HepG2 (cell line): Measurements from ENCODE around the gene TMEM217. TPM values are rescaled to one million over a fixed set of nuclear protein-coding genes. Genes with fewer than 3 reads are reported as not detected.

ENCODE experiments used
- ATF6 ChIP-seq: sonication (generic); formaldehyde crosslinking; conservative IDR thresholded peaks from 2 replicates; pipeline ENCODE4 v1.4.0; 2020; ENCODE audit warnings: missing genetic modification reagents
- BRCA1 ChIP-seq: sonication (generic); formaldehyde crosslinking; IDR thresholded peaks from 2 replicates; pipeline ENCODE4 v1.4.0; 2020; ENCODE audit warnings: missing genetic modification reagents
- CEBPG ChIP-seq: IDR thresholded peaks from 2 replicates; pipeline ENCODE4 v1.6.1; 2016
- CHD4 ChIP-seq: fragments of 200-600 bp; sonication (generic); IDR thresholded peaks from 2 replicates; pipeline ENCODE4 v1.7.0; 2017; ENCODE audit warnings: mild to moderate bottlenecking, low read length, borderline replicate concordance
- DR1 ChIP-seq: sonication (generic); formaldehyde crosslinking; IDR thresholded peaks from 2 replicates; pipeline ENCODE4 v1.8.0; 2021; ENCODE audit warnings: mild to moderate bottlenecking, missing genetic modification reagents, inconsistent platforms
- ETV6 ChIP-seq: sonication (generic); formaldehyde crosslinking; conservative IDR thresholded peaks from 2 replicates; pipeline ENCODE4 v1.4.0; 2020; ENCODE audit warnings: missing genetic modification reagents
- GPBP1L1 ChIP-seq: sonication (generic); formaldehyde crosslinking; IDR thresholded peaks from 2 replicates; pipeline ENCODE4 v1.5.0; 2020; ENCODE audit warnings: mild to moderate bottlenecking, missing genetic modification reagents
- HNF4G ChIP-seq, 2 experiments: sonication (generic) in 1 of 2; formaldehyde crosslinking in 1 of 2; IDR thresholded peaks; 2 replicates each; pipeline versions ENCODE4 v1.4.0 to v1.6.1; 2011 to 2020; ENCODE audit warnings: borderline replicate concordance in 2 of 2, low read depth in 2 of 2, mild to moderate bottlenecking in 2 of 2, low read length in 1 of 2, missing genetic modification reagents in 1 of 2, moderate library complexity in 1 of 2
- HOXD1 ChIP-seq: sonication (generic); formaldehyde crosslinking; IDR thresholded peaks from 2 replicates; pipeline ENCODE4 v1.5.0; 2020; ENCODE audit warnings: missing genetic modification reagents
- KLF9 ChIP-seq: IDR thresholded peaks from 2 replicates; pipeline ENCODE4 v1.6.1; 2016; ENCODE audit warnings: low read depth
- MTF1 ChIP-seq: sonication (generic); formaldehyde crosslinking; IDR thresholded peaks from 2 replicates; pipeline ENCODE4 v1.5.0; 2020; ENCODE audit warnings: missing genetic modification reagents
- NFATC3 ChIP-seq: sonication (generic); formaldehyde crosslinking; IDR thresholded peaks from 2 replicates; pipeline ENCODE4 v1.5.1; 2020; ENCODE audit warnings: mild to moderate bottlenecking, missing genetic modification reagents
- NFRKB ChIP-seq: fragments of 450-650 bp; IDR thresholded peaks from 2 replicates; pipeline ENCODE4 v1.6.1; 2017
- NPAS2 ChIP-seq: sonication (generic); formaldehyde crosslinking; IDR thresholded peaks from 2 replicates; pipeline ENCODE4 v1.8.0; 2022; ENCODE audit warnings: mild to moderate bottlenecking, missing genetic modification reagents, borderline replicate concordance
- POLR2A ChIP-seq, 2 experiments: IDR thresholded peaks; 2 replicates each; pipeline ENCODE4 v1.6.1; 2011; ENCODE audit warnings: low read depth in 2 of 2, low read length in 2 of 2, mild to moderate bottlenecking in 1 of 2, moderate library complexity in 1 of 2; ENCODE audit not compliant: insufficient read depth in 1 of 2
- PRDM4 ChIP-seq: sonication (generic); formaldehyde crosslinking; IDR thresholded peaks from 2 replicates; pipeline ENCODE4 v1.9.0; 2021; ENCODE audit warnings: missing genetic modification reagents, borderline replicate concordance
- TFE3 ChIP-seq: IDR thresholded peaks from 2 replicates; pipeline ENCODE4 v1.6.1; 2016
- U2AF1 ChIP-seq: fragments of 200-400 bp; formaldehyde crosslinking; optimal IDR thresholded peaks from 2 replicates; pipeline ENCODE3; 2017; ENCODE audit warnings: mild to moderate bottlenecking, low read depth, low read length
- ZNF335 ChIP-seq: sonication (generic); formaldehyde crosslinking; IDR thresholded peaks from 2 replicates; pipeline ENCODE4 v1.4.0; 2020; ENCODE audit warnings: missing genetic modification reagents
- ZNF652 ChIP-seq: IDR thresholded peaks from 2 replicates; pipeline ENCODE4 v1.6.1; 2016; ENCODE audit warnings: low read depth, borderline replicate concordance
- ZNF883 ChIP-seq: sonication (generic); formaldehyde crosslinking; IDR thresholded peaks from 2 replicates; pipeline ENCODE4 v1.5.1; 2020; ENCODE audit warnings: mild to moderate bottlenecking, missing genetic modification reagents; ENCODE audit errors: not compliant biosample characterization
- polyA plus RNA-seq, 8 experiments: library from polyadenylated mRNA; depleted of rRNA in 3 of 8; stranded (reverse) in 7 of 8; unstranded in 1 of 8; fragments of >200 nt; fragmentation: Illumina TruSeq in 4 of 8; extraction: Trizol in 4 of 8; gene quantifications; 2 replicates each; pipeline versions ENCODE4 v1.2.1 to v1.2.3, GENCODE V29; 2011 to 2016; ENCODE audit warnings: low read depth in 4 of 8, missing spikeins in 1 of 8, mixed read lengths in 1 of 8; ENCODE audit not compliant: insufficient read depth in 1 of 8
- total RNA-seq, 5 experiments: library from RNA; depleted of rRNA; stranded (reverse); fragments of >200 nt; fragmentation: Illumina TruSeq; extraction: Trizol; gene quantifications; 2 replicates each; pipeline ENCODE4 v1.2.3, GENCODE V29; 2016; ENCODE audit warnings: low read depth in 1 of 5
- TF ChIP-seq, protein P1 (sequence below): conservative IDR thresholded peaks from 2 replicates; pipeline ENCODE4 v1.6.1; 2018; ENCODE audit warnings: missing genetic modification reagents

Gene TMEM217
- total and polyA plus RNA-seq, 2 of the 13 experiments (the other 11 are each of a cell fraction or from before 2014, with no cell fraction given), result 2.3 to 3.4 TPM

DNA sequence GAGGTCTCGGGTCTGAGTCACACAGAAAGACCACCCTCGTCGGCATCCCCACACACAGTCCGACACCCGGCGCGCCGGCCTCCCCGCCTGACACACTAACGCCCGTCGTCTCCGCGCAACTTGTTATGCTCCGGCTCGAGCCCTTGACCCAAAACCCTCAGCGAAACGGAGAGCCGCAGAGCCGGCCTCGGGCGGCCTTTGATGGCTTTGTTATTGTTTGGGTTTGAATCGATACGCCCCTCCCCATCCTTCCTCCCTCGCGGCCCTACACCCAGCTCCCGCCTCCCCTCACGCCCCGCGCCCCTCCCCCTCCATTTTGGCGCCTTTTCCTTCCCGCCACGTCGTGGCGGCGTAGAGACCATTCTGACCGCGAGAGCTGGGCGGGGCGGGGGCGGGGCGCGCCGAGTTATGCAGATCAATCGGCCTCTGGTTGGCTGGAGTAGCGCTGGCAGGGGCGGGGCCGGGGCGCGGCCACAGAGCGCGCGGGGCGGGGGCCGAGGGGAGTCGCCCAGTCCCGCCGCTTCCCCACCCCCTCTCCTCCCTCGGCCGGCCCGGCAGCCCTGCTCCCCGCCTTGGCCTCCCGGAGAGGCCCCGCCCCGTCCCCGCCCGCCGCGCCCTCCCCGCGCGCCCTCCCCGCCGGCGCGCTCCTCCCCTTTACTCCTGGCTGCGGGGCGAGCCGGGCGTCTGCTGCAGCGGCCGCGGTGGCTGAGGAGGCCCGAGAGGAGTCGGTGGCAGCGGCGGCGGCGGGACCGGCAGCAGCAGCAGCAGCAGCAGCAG lies 88.3 kb downstream of the TMEM217 start, which contains the start of gene PIM1 (continued):
- TF ChIP-seq ATF6 (CRISPR knock-in tag), result no peak
- no peak; the same call in none of the 2 replicates for TF ChIP-seq DR1 (CRISPR knock-in tag)
- TF ChIP-seq KLF9 (CRISPR knock-in tag), result peak; percentile 56; the same call in 1 of the 2 replicates
- no peak for TF ChIP-seq ETV6
- TF ChIP-seq ZNF883 (CRISPR knock-in tag), result no peak
- no peak for TF ChIP-seq PRDM4 (CRISPR knock-in tag)
- TF ChIP-seq NPAS2, result no peak
- TF ChIP-seq U2AF1, result no peak
- TF ChIP-seq, protein P1, sequence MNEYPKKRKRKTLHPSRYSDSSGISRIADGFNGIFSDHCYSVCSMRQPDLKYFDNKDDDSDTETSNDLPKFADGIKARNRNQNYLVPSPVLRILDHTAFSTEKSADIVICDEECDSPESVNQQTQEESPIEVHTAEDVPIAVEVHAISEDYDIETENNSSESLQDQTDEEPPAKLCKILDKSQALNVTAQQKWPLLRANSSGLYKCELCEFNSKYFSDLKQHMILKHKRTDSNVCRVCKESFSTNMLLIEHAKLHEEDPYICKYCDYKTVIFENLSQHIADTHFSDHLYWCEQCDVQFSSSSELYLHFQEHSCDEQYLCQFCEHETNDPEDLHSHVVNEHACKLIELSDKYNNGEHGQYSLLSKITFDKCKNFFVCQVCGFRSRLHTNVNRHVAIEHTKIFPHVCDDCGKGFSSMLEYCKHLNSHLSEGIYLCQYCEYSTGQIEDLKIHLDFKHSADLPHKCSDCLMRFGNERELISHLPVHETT (CRISPR knock-in tag), result no peak
- TF ChIP-seq HNF4G (IDR thresholded peaks at IDR 0.05; ENCODE audit: borderline replicate concordance, low read depth, low read length), result peak; percentile 77
- TF ChIP-seq HNF4G (CRISPR knock-in tag; IDR thresholded peaks at IDR 0.05; ENCODE audit: borderline replicate concordance, low read depth), result peak; percentile 24; the same call in 1 of the 2 replicates
- no peak for TF ChIP-seq CHD4
- no peak for TF ChIP-seq GPBP1L1 (CRISPR knock-in tag)
- TF ChIP-seq POLR2A (IDR thresholded peaks at IDR 0.05; ENCODE audit: insufficient read depth in 1 of 2, low read depth in 2 of 2, low read length in 2 of 2), result peak; percentile 69 to 88
- no peak for TF ChIP-seq NFATC3 (CRISPR knock-in tag)
- TF ChIP-seq NFRKB, result no peak
- peak; percentile 77 for TF ChIP-seq HOXD1 (CRISPR knock-in tag)
- no peak; the same call in 1 of the 2 replicates for TF ChIP-seq ZNF652 (CRISPR knock-in tag)
- peak; percentile 67; the same call in 1 of the 2 replicates for TF ChIP-seq BRCA1
- TF ChIP-seq TFE3 (CRISPR knock-in tag), result peak; percentile 81; the same call in 1 of the 2 replicates
- TF ChIP-seq CEBPG (CRISPR knock-in tag), result peak; percentile 34
- TF ChIP-seq MTF1 (CRISPR knock-in tag), result no peak
- TF ChIP-seq ZNF335 (CRISPR knock-in tag), result no peak
